ENCODE data around the gene TBX15.

- TF ChIP-seq, protein P1, sequence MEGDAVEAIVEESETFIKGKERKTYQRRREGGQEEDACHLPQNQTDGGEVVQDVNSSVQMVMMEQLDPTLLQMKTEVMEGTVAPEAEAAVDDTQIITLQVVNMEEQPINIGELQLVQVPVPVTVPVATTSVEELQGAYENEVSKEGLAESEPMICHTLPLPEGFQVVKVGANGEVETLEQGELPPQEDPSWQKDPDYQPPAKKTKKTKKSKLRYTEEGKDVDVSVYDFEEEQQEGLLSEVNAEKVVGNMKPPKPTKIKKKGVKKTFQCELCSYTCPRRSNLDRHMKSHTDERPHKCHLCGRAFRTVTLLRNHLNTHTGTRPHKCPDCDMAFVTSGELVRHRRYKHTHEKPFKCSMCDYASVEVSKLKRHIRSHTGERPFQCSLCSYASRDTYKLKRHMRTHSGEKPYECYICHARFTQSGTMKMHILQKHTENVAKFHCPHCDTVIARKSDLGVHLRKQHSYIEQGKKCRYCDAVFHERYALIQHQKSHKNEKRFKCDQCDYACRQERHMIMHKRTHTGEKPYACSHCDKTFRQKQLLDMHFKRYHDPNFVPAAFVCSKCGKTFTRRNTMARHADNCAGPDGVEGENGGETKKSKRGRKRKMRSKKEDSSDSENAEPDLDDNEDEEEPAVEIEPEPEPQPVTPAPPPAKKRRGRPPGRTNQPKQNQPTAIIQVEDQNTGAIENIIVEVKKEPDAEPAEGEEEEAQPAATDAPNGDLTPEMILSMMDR (IDR thresholded peaks at IDR 0.05; ENCODE audit: insufficient read depth, low read depth, low read length): no peak
- no peak for TF ChIP-seq EZH2 (IDR thresholded peaks at IDR 0.05; ENCODE audit: insufficient read depth, low read length)
Observed at GRCh38 chr1:118905671-118906070, 82.5 kb downstream of the TBX15 start.

Data from astrocyte (in vitro differentiated cells and primary cell).